ENCODE data around the gene KIAA0753. TPM values are rescaled to one million over a fixed set of nuclear protein-coding genes. Genes with fewer than 3 reads are reported as not detected.
"Not testable (repeated sequence)": the region's sequence is repeated elsewhere in the genome, so short reads cannot be mapped to it uniquely, and the experiment has no call there.

Gene KIAA0753
- total and polyA plus RNA-seq, 7 experiments from 2014 or later, result 2.6 to 18.4 (median 13.3) TPM

GRCh38 chr17:6597727-6598126, 42.8 kb downstream of the KIAA0753 start:
- Mint-ChIP-seq H3K4me3 (no peak overlapping the region), H3K36me3 (peaks cover 13 to 80% (median 39%) of the 10 kb centered on the region in 5 donors), H3K27me3 (no peaks in the 10 kb centered on the region), H3K4me1 (peaks cover 0 to under 1% (median 0%) of the 10 kb centered on the region in 7 donors), H3K9me3 (peaks cover 0 to 1% (median 0%) of the 10 kb centered on the region in 11 donors), H3K27ac (peak overlapping the region in 1 of 9 donors; percentile 12)
- H3K36me3 ChIP-seq (ENCODE audit: control insufficient read depth in 2 of 3, insufficient read depth in 3 of 3, low read length in 3 of 3), result peaks cover 3 to 45% (median 4%) of the 10 kb centered on the region in 3 experiments
- no peak overlapping the region for H3K27ac ChIP-seq (ENCODE audit: low read depth, low read length)
- DNase-seq (no peak), ATAC-seq (no peak)
- intact Hi-C loops (cut with micrococcal nuclease), result no loop called here
- no peaks in the 10 kb centered on the region for H3K4me1 ChIP-seq (ENCODE audit: control insufficient read depth in 2 of 2, insufficient read depth in 2 of 2, low read length in 2 of 2)
- ChIA-PET POLR2A (no interaction called here), CTCF (no interaction called here)
- no peaks in the 10 kb centered on the region for H3K27me3 ChIP-seq (ENCODE audit: control insufficient read depth in 2 of 2, insufficient read depth in 2 of 2, low read length in 2 of 2)
- no peaks in the 10 kb centered on the region for H3K9me3 ChIP-seq (ENCODE audit: control insufficient read depth in 2 of 3, low read length in 3 of 3)
- no peak overlapping the region for H3K4me3 ChIP-seq (ENCODE audit: low read length)

DNA sequence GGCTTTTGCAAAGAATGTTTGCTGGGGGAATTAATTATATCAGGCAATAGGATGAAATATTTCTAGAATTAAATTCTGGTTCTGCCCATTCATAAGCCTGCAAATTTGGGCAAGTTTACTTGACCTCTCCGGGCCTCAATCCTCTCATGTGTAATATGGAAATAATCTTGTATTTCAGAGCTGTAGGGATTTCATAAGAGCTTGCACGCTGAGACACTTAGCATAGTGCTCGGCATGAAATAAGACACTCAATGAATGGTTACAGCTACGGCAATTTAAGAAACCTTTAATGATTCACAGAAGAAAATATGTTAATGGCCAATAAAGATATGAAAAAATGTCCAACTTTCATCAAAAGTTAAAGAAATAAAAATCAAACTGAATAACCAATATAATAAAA, 43.6 kb downstream of the KIAA0753 start:
- Mint-ChIP-seq H3K27ac (no peak overlapping the region), H3K4me1 (peaks cover 0 to 2% (median 0%) of the 10 kb centered on the region in 7 donors), H3K4me3 (no peak overlapping the region), H3K27me3 (no peaks in the 10 kb centered on the region), H3K9me3 (peaks cover 0 to 1% (median 0%) of the 10 kb centered on the region in 11 donors), H3K36me3 (peaks cover 14 to 80% (median 40%) of the 10 kb centered on the region in 5 donors)
- Histone ChIP-seq H3K4me3 (ENCODE audit: low read length) (no peak overlapping the region), H3K9me3 (ENCODE audit: control insufficient read depth in 2 of 3, low read length in 3 of 3) (no peaks in the 10 kb centered on the region), H3K4me1 (ENCODE audit: control insufficient read depth in 2 of 2, insufficient read depth in 2 of 2, low read length in 2 of 2) (no peaks in the 10 kb centered on the region), H3K27me3 (ENCODE audit: control insufficient read depth in 2 of 2, insufficient read depth in 2 of 2, low read length in 2 of 2) (no peaks in the 10 kb centered on the region), H3K27ac (ENCODE audit: low read depth, low read length) (no peak overlapping the region), H3K36me3 (ENCODE audit: control insufficient read depth in 2 of 3, insufficient read depth in 3 of 3, low read length in 3 of 3) (peaks cover 1 to 52% (median 3%) of the 10 kb centered on the region in 3 experiments)
- CTCF ChIA-PET, result no interaction called here
- ATAC-seq (no peak), DNase-seq (no peak)
- POLR2A ChIA-PET, result no interaction called here
- intact Hi-C loops (cut with micrococcal nuclease), result no loop called here

DNA sequence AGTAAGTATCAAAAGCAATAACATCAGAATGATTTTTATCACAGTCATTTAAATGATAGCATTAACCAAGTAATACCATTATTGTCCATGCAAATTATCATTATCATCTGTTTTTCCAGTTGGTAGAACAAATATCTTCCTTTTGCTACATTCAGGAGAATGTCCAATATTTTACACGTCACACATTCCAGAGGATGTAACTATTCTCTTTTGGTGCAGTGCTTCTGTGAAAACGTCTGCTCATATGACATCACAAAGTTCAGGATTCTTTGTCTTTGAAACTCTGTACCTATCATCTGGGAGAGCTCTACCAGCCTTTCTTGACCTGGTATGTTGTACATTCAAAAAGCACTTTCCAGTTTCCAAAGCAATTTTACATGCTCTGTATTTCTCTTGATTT, 44.0 kb downstream of the KIAA0753 start:
- Histone ChIP-seq H3K9me3 (ENCODE audit: control insufficient read depth in 2 of 3, low read length in 3 of 3) (no peaks in the 10 kb centered on the region), H3K27ac (ENCODE audit: low read depth, low read length) (no peak overlapping the region), H3K27me3 (ENCODE audit: control insufficient read depth in 2 of 2, insufficient read depth in 2 of 2, low read length in 2 of 2) (no peaks in the 10 kb centered on the region), H3K36me3 (ENCODE audit: control insufficient read depth in 2 of 3, insufficient read depth in 3 of 3, low read length in 3 of 3) (peaks cover 0 to 57% (median 3%) of the 10 kb centered on the region in 3 experiments), H3K4me1 (ENCODE audit: control insufficient read depth in 2 of 2, insufficient read depth in 2 of 2, low read length in 2 of 2) (no peaks in the 10 kb centered on the region), H3K4me3 (ENCODE audit: low read length) (no peak overlapping the region)
- H3K27me3 Mint-ChIP-seq, result no peaks in the 10 kb centered on the region
- intact Hi-C loops (cut with micrococcal nuclease), result no loop called here
- H3K9me3 Mint-ChIP-seq, result peaks cover 0 to 1% (median 0%) of the 10 kb centered on the region in 11 donors
- DNase-seq (no peak), ATAC-seq (no peak)
- H3K4me1 Mint-ChIP-seq, result peaks cover 0 to 4% (median 0%) of the 10 kb centered on the region in 7 donors
- no peak overlapping the region for H3K4me3 Mint-ChIP-seq
- H3K36me3 Mint-ChIP-seq, result peaks cover 15 to 81% (median 43%) of the 10 kb centered on the region in 5 donors
- POLR2A ChIA-PET, result no interaction called here
- no peak overlapping the region for H3K27ac Mint-ChIP-seq
- CTCF ChIA-PET, result no interaction called here

GRCh38 chr17:6596081-6596480, 44.4 kb downstream of the KIAA0753 start:
- H3K4me1 Mint-ChIP-seq, result peaks cover 0 to 4% (median 0%) of the 10 kb centered on the region in 7 donors
- no peaks in the 10 kb centered on the region for H3K4me1 ChIP-seq (ENCODE audit: control insufficient read depth in 2 of 2, insufficient read depth in 2 of 2, low read length in 2 of 2)
- intact Hi-C loops (cut with micrococcal nuclease), result no loop called here
- ChIA-PET POLR2A (no interaction called here), CTCF (no interaction called here)
- DNase-seq, result no peak
- H3K36me3 ChIP-seq (ENCODE audit: control insufficient read depth in 2 of 3, insufficient read depth in 3 of 3, low read length in 3 of 3), result peaks cover 0 to 59% (median 3%) of the 10 kb centered on the region in 3 experiments
- no peak overlapping the region for H3K4me3 Mint-ChIP-seq
- H3K27ac ChIP-seq (ENCODE audit: low read depth, low read length), result no peak overlapping the region
- no peak overlapping the region for H3K4me3 ChIP-seq (ENCODE audit: low read length)
- H3K9me3 ChIP-seq (ENCODE audit: control insufficient read depth in 2 of 3, low read length in 3 of 3), result no peaks in the 10 kb centered on the region
- H3K36me3 Mint-ChIP-seq, result peaks cover 16 to 80% (median 44%) of the 10 kb centered on the region in 5 donors
- H3K27me3 ChIP-seq (ENCODE audit: control insufficient read depth in 2 of 2, insufficient read depth in 2 of 2, low read length in 2 of 2), result no peaks in the 10 kb centered on the region
- peaks cover 0 to 1% (median 0%) of the 10 kb centered on the region in 11 donors for H3K9me3 Mint-ChIP-seq
- ATAC-seq, result no peak
- no peaks in the 10 kb centered on the region for H3K27me3 Mint-ChIP-seq
- H3K27ac Mint-ChIP-seq, result no peak overlapping the region

GRCh38 chr17:6593371-6593770, 47.1 kb downstream of the KIAA0753 start:
- H3K27me3 Mint-ChIP-seq; H3K9me3 ChIP-seq (ENCODE audit: control insufficient read depth in 2 of 3, low read length in 3 of 3); POLR2A ChIA-PET; H3K27ac Mint-ChIP-seq; ATAC-seq; H3K27me3 ChIP-seq (ENCODE audit: control insufficient read depth in 2 of 2, insufficient read depth in 2 of 2, low read length in 2 of 2); intact Hi-C loops (cut with micrococcal nuclease); H3K4me3 ChIP-seq (ENCODE audit: low read length); H3K9me3 Mint-ChIP-seq; CTCF ChIA-PET; DNase-seq; H3K4me1 ChIP-seq (ENCODE audit: control insufficient read depth in 2 of 2, insufficient read depth in 2 of 2, low read length in 2 of 2); H3K4me1 Mint-ChIP-seq; H3K4me3 Mint-ChIP-seq; H3K27ac ChIP-seq (ENCODE audit: low read depth, low read length): not testable (repeated sequence)
- peaks cover 0 to 70% (median 3%) of the 10 kb centered on the region in 3 experiments for H3K36me3 ChIP-seq (ENCODE audit: control insufficient read depth in 2 of 3, insufficient read depth in 3 of 3, low read length in 3 of 3)
- H3K36me3 Mint-ChIP-seq, result peaks cover 24 to 79% (median 53%) of the 10 kb centered on the region in 5 donors

DNA sequence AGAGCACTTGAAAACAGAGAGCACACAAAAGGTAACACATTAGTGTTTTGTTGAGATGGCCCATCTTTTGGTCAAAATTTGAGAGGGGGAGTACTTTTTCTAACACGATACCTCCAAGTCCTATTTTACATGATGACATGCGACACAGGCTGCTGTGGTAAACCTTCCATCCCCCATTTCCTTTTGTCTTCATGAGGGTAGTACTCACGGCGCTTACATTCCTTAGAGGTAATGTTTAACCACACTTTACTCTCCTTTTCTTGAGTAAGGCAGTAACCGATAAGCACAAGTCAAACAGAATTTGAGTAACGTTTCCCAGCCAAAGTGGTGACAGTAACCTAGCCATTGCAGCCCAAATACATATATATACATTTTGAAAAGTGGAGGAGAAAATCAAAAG, 48.3 kb downstream of the KIAA0753 start:
- DNase-seq (no peak), ATAC-seq (no peak)
- Histone ChIP-seq H3K4me3 (ENCODE audit: low read length) (no peak overlapping the region), H3K27me3 (ENCODE audit: control insufficient read depth in 2 of 2, insufficient read depth in 2 of 2, low read length in 2 of 2) (no peaks in the 10 kb centered on the region), H3K9me3 (ENCODE audit: control insufficient read depth in 2 of 3, low read length in 3 of 3) (no peaks in the 10 kb centered on the region), H3K27ac (ENCODE audit: low read depth, low read length) (no peak overlapping the region), H3K4me1 (ENCODE audit: control insufficient read depth in 2 of 2, insufficient read depth in 2 of 2, low read length in 2 of 2) (no peaks in the 10 kb centered on the region), H3K36me3 (ENCODE audit: control insufficient read depth in 2 of 3, insufficient read depth in 3 of 3, low read length in 3 of 3) (peaks cover 0 to 80% (median 3%) of the 10 kb centered on the region in 3 experiments)
- H3K27me3 Mint-ChIP-seq, result no peaks in the 10 kb centered on the region
- peak overlapping the region in 1 of 9 donors; percentile 2 for H3K27ac Mint-ChIP-seq
- peaks cover 35 to 84% (median 64%) of the 10 kb centered on the region in 5 donors for H3K36me3 Mint-ChIP-seq
- ChIA-PET CTCF (no interaction called here), POLR2A (no interaction called here)
- intact Hi-C loops (cut with micrococcal nuclease), result no loop called here
- no peak overlapping the region for H3K4me3 Mint-ChIP-seq
- H3K9me3 Mint-ChIP-seq, result peaks cover 0 to 1% (median 0%) of the 10 kb centered on the region in 11 donors
- H3K4me1 Mint-ChIP-seq, result peaks cover 0 to 4% (median 0%) of the 10 kb centered on the region in 7 donors

DNA sequence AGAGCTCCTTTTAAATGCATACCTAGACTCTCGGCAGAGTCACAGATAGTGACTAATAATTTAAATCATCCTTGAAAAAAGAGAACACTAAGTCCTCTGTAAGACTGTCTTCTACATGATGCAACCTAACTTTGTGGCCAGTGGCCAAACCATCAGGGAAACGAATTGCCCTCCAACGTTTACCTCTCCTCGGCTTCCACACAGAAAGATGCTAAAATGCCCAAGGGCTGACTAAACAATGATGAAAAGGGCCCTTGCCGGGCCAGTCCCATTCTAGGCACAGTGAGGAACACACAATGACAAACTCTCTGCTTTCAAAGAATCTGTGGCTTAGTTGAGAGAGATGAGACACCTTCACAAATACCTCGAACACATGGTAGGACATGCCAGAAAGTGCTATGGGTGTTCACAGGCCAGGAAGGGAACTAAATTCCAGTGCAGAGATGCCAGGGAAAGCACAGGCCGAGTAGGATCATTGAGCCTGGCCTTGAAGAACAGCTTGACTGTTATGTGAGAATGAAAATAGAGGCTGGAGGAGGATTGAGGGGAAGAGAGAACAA, 48.8 kb downstream of the KIAA0753 start:
- Mint-ChIP-seq H3K36me3 (peaks cover 35 to 81% (median 61%) of the 10 kb centered on the region in 5 donors), H3K27ac (peak overlapping the region in 1 of 9 donors; percentile 2), H3K9me3 (peaks cover 0 to 1% (median 0%) of the 10 kb centered on the region in 11 donors), H3K4me3 (no peak overlapping the region), H3K4me1 (peaks cover 0 to 4% (median 0%) of the 10 kb centered on the region in 7 donors), H3K27me3 (no peaks in the 10 kb centered on the region)
- Histone ChIP-seq H3K27me3 (ENCODE audit: control insufficient read depth in 2 of 2, insufficient read depth in 2 of 2, low read length in 2 of 2) (no peaks in the 10 kb centered on the region), H3K36me3 (ENCODE audit: control insufficient read depth in 2 of 3, insufficient read depth in 3 of 3, low read length in 3 of 3) (peaks cover 0 to 81% (median 3%) of the 10 kb centered on the region in 3 experiments), H3K27ac (ENCODE audit: low read depth, low read length) (no peak overlapping the region), H3K9me3 (ENCODE audit: control insufficient read depth in 2 of 3, low read length in 3 of 3) (no peaks in the 10 kb centered on the region), H3K4me1 (ENCODE audit: control insufficient read depth in 2 of 2, insufficient read depth in 2 of 2, low read length in 2 of 2) (no peaks in the 10 kb centered on the region), H3K4me3 (ENCODE audit: low read length) (no peak overlapping the region)
- ATAC-seq, result no peak
- intact Hi-C loops (cut with micrococcal nuclease), result no loop called here
- no peak for DNase-seq
- ChIA-PET CTCF (no interaction called here), POLR2A (no interaction called here)

Measured in naive thymus-derived CD4-positive, alpha-beta T cell (primary cell).